Progenitor cell of endocrine pancreas (in vitro differentiated cells): ENCODE results near the gene IRX6. TPM values are rescaled to one million over a fixed set of nuclear protein-coding genes. Genes with fewer than 3 reads are reported as not detected.

ENCODE experiments used
- DNase-seq: peaks from one replicate; pipeline ENCODE4 v3.0.0; 2021; ENCODE audit warnings: low spot score; ENCODE audit not compliant: unreplicated experiment
- H3K27ac Mint-ChIP-seq: 2 replicates; pipeline ENCODE4 v1.8.0; 2021; ENCODE audit warnings: mild to moderate bottlenecking, moderate library complexity, mixed read lengths
- H3K27me3 Mint-ChIP-seq: 2 replicates; pipeline ENCODE4 v1.8.0; 2021; ENCODE audit warnings: mixed read lengths
- H3K36me3 Mint-ChIP-seq: 2 replicates; pipeline ENCODE4 v1.8.0; 2022; ENCODE audit warnings: mixed read lengths; ENCODE audit not compliant: insufficient read depth
- H3K4me1 Mint-ChIP-seq: 2 replicates; pipeline ENCODE4 v1.8.0; 2021; ENCODE audit warnings: low read depth, mixed read lengths
- H3K4me3 Mint-ChIP-seq: 2 replicates; pipeline ENCODE4 v1.8.0; 2021; ENCODE audit warnings: low read depth, mild to moderate bottlenecking, moderate library complexity, mixed read lengths
- H3K9me3 Mint-ChIP-seq: 2 replicates; pipeline ENCODE4 v1.8.0; 2021; ENCODE audit warnings: low read depth, mixed read lengths
- total RNA-seq: library from RNA; stranded (reverse); gene quantifications from 2 replicates; pipeline ENCODE4 v1.2.1, GENCODE V29; 2021
- TF ChIP-seq, protein P1 (sequence below): fragments of 200-600 bp; sonication (generic); IDR thresholded peaks from one replicate; pipeline ENCODE4 v1.5.0; 2021; ENCODE audit warnings: antibody characterized with exemption, mild to moderate bottlenecking; ENCODE audit not compliant: unreplicated experiment

Gene IRX6
- total RNA-seq, 1 donor from 2014 or later, result not detected

DNA sequence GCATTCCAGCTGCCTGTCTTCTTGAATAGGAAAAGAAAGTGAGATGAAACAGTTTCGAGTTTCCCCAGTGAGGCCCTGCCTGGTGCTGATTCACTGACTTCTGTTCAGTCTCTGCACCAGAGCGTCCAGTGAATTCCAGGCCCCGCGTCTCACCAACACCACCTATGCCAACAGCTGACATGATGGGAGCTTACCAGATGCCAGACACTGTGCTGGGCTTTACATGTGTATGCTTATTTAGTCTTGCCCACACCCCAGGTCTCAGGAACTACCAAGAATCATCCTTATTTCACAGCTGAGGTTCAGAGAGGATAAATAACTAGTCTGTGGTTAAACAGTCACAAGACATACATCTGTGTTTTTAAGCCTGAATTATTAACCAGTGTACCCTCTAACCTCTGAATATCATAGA lies 29.1 kb upstream of the IRX6 start:
- Mint-ChIP-seq H3K27ac (no peak overlapping the region), H3K27me3 (peaks cover 23% of the 10 kb centered on the region), H3K9me3 (peaks cover 8% of the 10 kb centered on the region), H3K4me1 (peaks cover 5% of the 10 kb centered on the region), H3K36me3 (peaks cover 2% of the 10 kb centered on the region), H3K4me3 (no peak overlapping the region)
- no peak for DNase-seq
- TF ChIP-seq, protein P1, sequence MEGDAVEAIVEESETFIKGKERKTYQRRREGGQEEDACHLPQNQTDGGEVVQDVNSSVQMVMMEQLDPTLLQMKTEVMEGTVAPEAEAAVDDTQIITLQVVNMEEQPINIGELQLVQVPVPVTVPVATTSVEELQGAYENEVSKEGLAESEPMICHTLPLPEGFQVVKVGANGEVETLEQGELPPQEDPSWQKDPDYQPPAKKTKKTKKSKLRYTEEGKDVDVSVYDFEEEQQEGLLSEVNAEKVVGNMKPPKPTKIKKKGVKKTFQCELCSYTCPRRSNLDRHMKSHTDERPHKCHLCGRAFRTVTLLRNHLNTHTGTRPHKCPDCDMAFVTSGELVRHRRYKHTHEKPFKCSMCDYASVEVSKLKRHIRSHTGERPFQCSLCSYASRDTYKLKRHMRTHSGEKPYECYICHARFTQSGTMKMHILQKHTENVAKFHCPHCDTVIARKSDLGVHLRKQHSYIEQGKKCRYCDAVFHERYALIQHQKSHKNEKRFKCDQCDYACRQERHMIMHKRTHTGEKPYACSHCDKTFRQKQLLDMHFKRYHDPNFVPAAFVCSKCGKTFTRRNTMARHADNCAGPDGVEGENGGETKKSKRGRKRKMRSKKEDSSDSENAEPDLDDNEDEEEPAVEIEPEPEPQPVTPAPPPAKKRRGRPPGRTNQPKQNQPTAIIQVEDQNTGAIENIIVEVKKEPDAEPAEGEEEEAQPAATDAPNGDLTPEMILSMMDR, result no peak

GRCh38 chr16:55297062-55297909 lies 26.7 kb upstream of the IRX6 start:
- TF ChIP-seq, protein P1, result no peak
- Mint-ChIP-seq H3K4me1 (peaks cover 5% of the 10 kb centered on the region), H3K27ac (no peak overlapping the region)

DNA sequence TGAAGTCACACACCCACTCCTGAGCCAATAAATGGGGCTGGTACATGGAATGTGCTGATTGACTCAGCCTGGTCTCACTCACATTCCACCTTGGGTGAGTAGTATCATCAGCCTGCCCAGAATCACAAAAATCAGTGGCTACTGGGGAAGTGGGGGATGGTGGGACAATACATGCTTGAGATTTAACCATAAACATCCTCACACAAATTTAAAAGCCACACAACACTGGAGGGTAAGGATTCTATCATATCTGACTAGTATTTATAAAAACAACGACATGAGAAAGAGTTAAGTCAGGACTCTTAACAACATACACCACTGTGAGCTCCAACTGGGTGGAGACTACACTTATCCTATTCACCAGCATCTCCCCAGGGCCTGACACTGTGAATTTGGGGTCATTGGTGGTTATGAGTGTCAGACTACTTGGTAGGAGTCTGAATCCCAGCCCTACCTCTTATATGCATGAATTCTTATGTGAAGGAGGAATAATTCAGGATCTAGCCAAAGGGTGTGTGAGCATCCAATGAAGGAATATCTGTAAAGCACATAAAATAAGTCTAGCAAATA lies 26.0 kb upstream of the IRX6 start:
- DNase-seq, result no peak
- TF ChIP-seq, protein P1, result no peak
- no peak overlapping the region for H3K4me3 Mint-ChIP-seq

More at GRCh38 chr16:55297062-55297909, 26.7 kb upstream of the IRX6 start:
- H3K36me3 Mint-ChIP-seq, result peaks cover 2% of the 10 kb centered on the region
- H3K27me3 Mint-ChIP-seq, result peaks cover 39% of the 10 kb centered on the region
- peaks cover 8% of the 10 kb centered on the region for H3K9me3 Mint-ChIP-seq
- no peak overlapping the region for H3K4me3 Mint-ChIP-seq
- no peak for DNase-seq

GRCh38 chr16:55301385-55302008 lies 22.5 kb upstream of the IRX6 start:
- Mint-ChIP-seq H3K9me3 (peaks cover 8% of the 10 kb centered on the region), H3K27ac (no peak overlapping the region), H3K4me1 (peaks cover 1% of the 10 kb centered on the region), H3K36me3 (peaks cover 2% of the 10 kb centered on the region), H3K27me3 (peaks cover 54% of the 10 kb centered on the region), H3K4me3 (no peak overlapping the region)
- TF ChIP-seq, protein P1, result no peak
- DNase-seq, result no peak

More for the DNA sequence above, 26.0 kb upstream of the IRX6 start:
- H3K4me1 Mint-ChIP-seq, result peaks cover 1% of the 10 kb centered on the region
- no peak overlapping the region for H3K27ac Mint-ChIP-seq
- peaks cover 2% of the 10 kb centered on the region for H3K36me3 Mint-ChIP-seq
- H3K9me3 Mint-ChIP-seq, result peaks cover 8% of the 10 kb centered on the region
- H3K27me3 Mint-ChIP-seq, result peaks cover 39% of the 10 kb centered on the region

GRCh38 chr16:55302635-55303034 lies 21.4 kb upstream of the IRX6 start:
- Mint-ChIP-seq H3K9me3 (peaks cover 5% of the 10 kb centered on the region), H3K36me3 (peaks cover under 1% of the 10 kb centered on the region), H3K4me1 (peaks cover under 1% of the 10 kb centered on the region), H3K4me3 (no peak overlapping the region), H3K27ac (no peak overlapping the region), H3K27me3 (peaks cover 52% of the 10 kb centered on the region)
- DNase-seq, result no peak
- TF ChIP-seq, protein P1, result no peak
